Osteocyte (in vitro differentiated cells): ENCODE results near the gene RALA. TPM values are rescaled to one million over a fixed set of nuclear protein-coding genes. Genes with fewer than 3 reads are reported as not detected.
"Not testable (repeated sequence)": the region's sequence is repeated elsewhere in the genome, so short reads cannot be mapped to it uniquely, and the experiment has no call there.

Experiments
- DNase-seq: peaks from one replicate; pipeline ENCODE4 v3.0.0; 2021; ENCODE audit warnings: mixed read lengths; ENCODE audit not compliant: unreplicated experiment; ENCODE audit errors: extremely low spot score
- H3K27ac Mint-ChIP-seq: one replicate; pipeline ENCODE4 v1.8.0; 2021; ENCODE audit warnings: mild to moderate bottlenecking, mixed read lengths; ENCODE audit not compliant: unreplicated experiment
- H3K27me3 Mint-ChIP-seq: one replicate; pipeline ENCODE4 v1.8.0; 2021; ENCODE audit warnings: mixed read lengths; ENCODE audit not compliant: unreplicated experiment
- H3K36me3 Mint-ChIP-seq: one replicate; pipeline ENCODE4 v1.8.0; 2021; ENCODE audit warnings: mixed read lengths; ENCODE audit not compliant: unreplicated experiment
- H3K4me1 Mint-ChIP-seq: one replicate; pipeline ENCODE4 v1.8.0; 2021; ENCODE audit warnings: mixed read lengths; ENCODE audit not compliant: unreplicated experiment
- H3K4me3 Mint-ChIP-seq: one replicate; pipeline ENCODE4 v1.8.0; 2021; ENCODE audit warnings: mild to moderate bottlenecking, moderate library complexity, mixed read lengths; ENCODE audit not compliant: unreplicated experiment
- H3K9me3 Mint-ChIP-seq: one replicate; pipeline ENCODE4 v1.8.0; 2021; ENCODE audit warnings: mixed read lengths; ENCODE audit not compliant: unreplicated experiment
- total RNA-seq: library from RNA; stranded (reverse); gene quantifications from 2 replicates; pipeline ENCODE4 v1.2.1, GENCODE V29; 2021
- TF ChIP-seq, protein P1 (sequence below): fragments of 200-600 bp; sonication (generic); IDR thresholded peaks from 2 replicates; pipeline ENCODE4 v1.5.0; 2021; ENCODE audit warnings: antibody characterized with exemption, mild to moderate bottlenecking, moderate library complexity

Gene RALA
- total RNA-seq, 1 donor from 2014 or later: 30.5 TPM

- no peak overlapping the region for H3K27ac Mint-ChIP-seq
- H3K9me3 Mint-ChIP-seq: no peaks in the 10 kb centered on the region
- peaks cover 14% of the 10 kb centered on the region for H3K4me1 Mint-ChIP-seq
- H3K36me3 Mint-ChIP-seq: peaks cover 2% of the 10 kb centered on the region
- TF ChIP-seq, protein P1, sequence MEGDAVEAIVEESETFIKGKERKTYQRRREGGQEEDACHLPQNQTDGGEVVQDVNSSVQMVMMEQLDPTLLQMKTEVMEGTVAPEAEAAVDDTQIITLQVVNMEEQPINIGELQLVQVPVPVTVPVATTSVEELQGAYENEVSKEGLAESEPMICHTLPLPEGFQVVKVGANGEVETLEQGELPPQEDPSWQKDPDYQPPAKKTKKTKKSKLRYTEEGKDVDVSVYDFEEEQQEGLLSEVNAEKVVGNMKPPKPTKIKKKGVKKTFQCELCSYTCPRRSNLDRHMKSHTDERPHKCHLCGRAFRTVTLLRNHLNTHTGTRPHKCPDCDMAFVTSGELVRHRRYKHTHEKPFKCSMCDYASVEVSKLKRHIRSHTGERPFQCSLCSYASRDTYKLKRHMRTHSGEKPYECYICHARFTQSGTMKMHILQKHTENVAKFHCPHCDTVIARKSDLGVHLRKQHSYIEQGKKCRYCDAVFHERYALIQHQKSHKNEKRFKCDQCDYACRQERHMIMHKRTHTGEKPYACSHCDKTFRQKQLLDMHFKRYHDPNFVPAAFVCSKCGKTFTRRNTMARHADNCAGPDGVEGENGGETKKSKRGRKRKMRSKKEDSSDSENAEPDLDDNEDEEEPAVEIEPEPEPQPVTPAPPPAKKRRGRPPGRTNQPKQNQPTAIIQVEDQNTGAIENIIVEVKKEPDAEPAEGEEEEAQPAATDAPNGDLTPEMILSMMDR: no peak
- DNase-seq: no peak
- H3K27me3 Mint-ChIP-seq: no peaks in the 10 kb centered on the region
- no peak overlapping the region for H3K4me3 Mint-ChIP-seq
These were observed 121.9 kb downstream of the RALA start for GRCh38 chr7:39745320-39745719.

DNA sequence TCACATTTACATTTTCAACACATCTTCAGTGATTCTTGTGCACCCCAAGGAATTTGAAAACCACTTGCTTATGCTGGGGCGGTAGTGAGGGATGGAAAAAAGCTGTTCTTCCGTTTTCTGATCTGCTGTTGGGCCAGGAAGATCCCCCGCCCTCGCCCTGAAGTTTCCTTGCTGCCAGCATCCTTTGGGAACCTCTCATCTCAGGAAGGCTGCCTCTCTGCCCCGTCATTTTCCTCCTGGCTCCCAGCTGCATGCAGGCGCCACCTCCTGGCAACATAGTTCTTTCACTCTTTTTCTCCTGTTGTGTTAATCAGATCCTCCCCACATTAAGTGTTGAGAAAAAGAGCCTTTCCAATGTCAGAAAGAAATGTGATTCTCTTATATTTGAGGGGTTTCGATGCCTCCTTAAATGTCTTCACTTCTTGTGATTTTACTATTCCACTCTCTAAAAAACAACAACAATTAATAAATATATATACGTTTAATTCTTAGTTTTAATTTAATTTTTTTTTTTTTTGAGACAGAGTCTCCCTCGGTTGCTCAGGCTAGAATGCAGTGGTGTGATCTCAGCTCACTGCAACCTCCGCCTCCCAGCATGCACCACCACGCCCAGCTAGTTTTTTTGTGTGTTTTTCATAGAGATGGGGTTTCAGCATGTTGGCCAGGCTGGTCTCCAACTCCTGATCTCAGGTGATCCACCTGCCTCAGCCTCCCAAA lies 122.9 kb downstream of the RALA start:
- H3K36me3 Mint-ChIP-seq: no peaks in the 10 kb centered on the region
- no peak overlapping the region for H3K4me3 Mint-ChIP-seq
- H3K4me1 Mint-ChIP-seq: peaks cover 14% of the 10 kb centered on the region
- H3K27me3 Mint-ChIP-seq: no peaks in the 10 kb centered on the region
- H3K27ac Mint-ChIP-seq: no peak overlapping the region
- H3K9me3 Mint-ChIP-seq: no peaks in the 10 kb centered on the region
- DNase-seq: peak; percentile 90
- TF ChIP-seq, protein P1: peak; percentile 90

GRCh38 chr7:39749177-39749576 lies 125.8 kb downstream of the RALA start:
- Mint-ChIP-seq H3K9me3 (peaks cover 4% of the 10 kb centered on the region), H3K4me1 (peaks cover 24% of the 10 kb centered on the region), H3K36me3 (no peaks in the 10 kb centered on the region), H3K27me3 (no peaks in the 10 kb centered on the region), H3K4me3 (no peak overlapping the region), H3K27ac (peak overlapping the region; percentile 32)
- TF ChIP-seq, protein P1: no peak
- no peak for DNase-seq

GRCh38 chr7:39749717-39750116 lies 126.3 kb downstream of the RALA start:
- peaks cover 4% of the 10 kb centered on the region for H3K9me3 Mint-ChIP-seq
- no peak for DNase-seq
- H3K27ac Mint-ChIP-seq: no peak overlapping the region
- TF ChIP-seq, protein P1: no peak
- no peaks in the 10 kb centered on the region for H3K36me3 Mint-ChIP-seq
- no peak overlapping the region for H3K4me3 Mint-ChIP-seq
- H3K4me1 Mint-ChIP-seq: peaks cover 30% of the 10 kb centered on the region
- no peaks in the 10 kb centered on the region for H3K27me3 Mint-ChIP-seq

GRCh38 chr7:39750253-39751077 lies 127.1 kb downstream of the RALA start:
- H3K36me3 Mint-ChIP-seq: no peaks in the 10 kb centered on the region
- H3K9me3 Mint-ChIP-seq: peaks cover 4% of the 10 kb centered on the region
- no peak for DNase-seq
- no peaks in the 10 kb centered on the region for H3K27me3 Mint-ChIP-seq
- H3K27ac Mint-ChIP-seq: no peak overlapping the region
- peaks cover 36% of the 10 kb centered on the region for H3K4me1 Mint-ChIP-seq
- TF ChIP-seq, protein P1: no peak
- H3K4me3 Mint-ChIP-seq: no peak overlapping the region

DNA sequence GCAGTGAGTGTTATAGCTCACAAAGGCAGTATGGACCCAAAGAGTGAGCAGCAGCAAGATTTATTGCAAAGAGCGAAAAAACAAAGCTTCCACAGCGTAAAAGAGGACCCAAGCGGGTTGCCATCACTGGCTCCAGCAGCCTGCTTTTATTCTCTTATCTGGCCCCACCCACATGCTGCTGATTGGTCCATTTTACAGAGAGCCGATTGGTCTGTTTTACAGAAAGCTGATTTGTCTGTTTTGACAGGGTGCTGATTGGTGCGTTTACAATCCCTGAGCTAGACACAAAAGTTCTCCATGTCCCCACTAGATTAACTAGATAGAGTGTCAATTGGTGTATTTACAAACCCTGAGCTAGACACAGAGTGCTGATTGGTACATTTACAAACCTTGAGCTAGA lies 129.9 kb downstream of the RALA start:
- peaks cover 31% of the 10 kb centered on the region for H3K4me1 Mint-ChIP-seq
- DNase-seq, H3K27ac Mint-ChIP-seq, H3K9me3 Mint-ChIP-seq, H3K36me3 Mint-ChIP-seq, H3K4me3 Mint-ChIP-seq, H3K27me3 Mint-ChIP-seq: not testable (repeated sequence)
